HepG2 (cell line): ENCODE results near the gene DNAJB5. TPM values are rescaled to one million over a fixed set of nuclear protein-coding genes. Genes with fewer than 3 reads are reported as not detected.

Source experiments
- ATAC-seq: fragments of 200-7000 bp; cut with Tn5 transposase; 3 replicates; pipeline ENCODE4 v1.9.1; 2020; ENCODE audit warnings: mild to moderate bottlenecking, moderate library complexity
- BruUV-seq: library from RNA; stranded (reverse); fragments of 400-500 nt; replicated peaks from 2 replicates; lab custom pipeline; 2021; lab: Mats Ljungman, UMichigan
- CTCF ChIA-PET: fragments of 300-600 bp; formaldehyde crosslinking; extraction: SDS; loops from one replicate; lab custom pipeline; 2021; ENCODE audit warnings: low total read pairs, inconsistent platforms, low intra/inter-chr PET ratio; lab: Yijun Ruan, JAX
- POLR2A ChIA-PET: fragments of 350-600 bp; sonication (Branson Sonifier 250); formaldehyde crosslinking; loops from one replicate; lab custom pipeline; 2020; ENCODE audit warnings: antibody characterized with exemption, inconsistent platforms; lab: Yijun Ruan, JAX
- DNase-seq: peaks from one replicate; pipeline ENCODE4 v3.0.0-alpha.2; 2015; ENCODE audit warnings: low spot score
- FAIRE-seq: peaks from 3 replicates; lab custom pipeline; 2011; peaks lifted over from hg19 to GRCh38; lab: Jason Lieb, UNC
- H2AFZ ChIP-seq: one replicate; pipeline ENCODE4 v1.6.1; 2011; ENCODE audit warnings: low read length, inconsistent platforms
- H3K27ac ChIP-seq: fragments of 300-600 bp; 3 replicates; pipeline ENCODE4 v1.8.0; 2011; ENCODE audit warnings: mixed run types, mild to moderate bottlenecking, mixed read lengths, low read length, inconsistent platforms; ENCODE audit not compliant: insufficient read depth; ENCODE audit errors: extremely low read length
- H3K27me3 ChIP-seq, 2 experiments: fragments of 200-600 bp in 1 of 2; 2 replicates in 1 of 2; 3 replicates in 1 of 2; pipeline versions ENCODE4 v1.6.0 to v1.8.0; 2011; ENCODE audit warnings: low read length in 2 of 2, mild to moderate bottlenecking in 2 of 2, moderate library complexity in 2 of 2, inconsistent platforms in 1 of 2; ENCODE audit not compliant: insufficient read depth in 2 of 2, control insufficient read depth in 1 of 2
- H3K36me3 ChIP-seq, 2 experiments: fragments of 200-600 bp in 1 of 2; replicated peaks in 1 of 2; 2 replicates in 1 of 2; 3 replicates in 1 of 2; pipeline versions ENCODE4 v1.5.1 to v1.8.0; 2011; ENCODE audit warnings: low read length in 2 of 2, inconsistent platforms in 1 of 2; ENCODE audit not compliant: insufficient read depth in 2 of 2, control insufficient read depth in 1 of 2
- H3K4me1 ChIP-seq: 2 replicates; pipeline ENCODE4 v1.5.1; 2012; ENCODE audit warnings: low read length, inconsistent platforms; ENCODE audit not compliant: insufficient read depth
- H3K4me2 ChIP-seq: 2 replicates; pipeline ENCODE4 v1.6.0; 2011; ENCODE audit warnings: low read depth, low read length, inconsistent platforms
- H3K4me3 ChIP-seq, 3 experiments: fragments of 200-600 bp in 1 of 3; sonication (generic), shearing (Covaris generic) in 1 of 3; replicated peaks in 1 of 3; 2 replicates each; pipeline ENCODE4 v1.5.1; 2011 to 2016; ENCODE audit warnings: low read length in 3 of 3, inconsistent platforms in 2 of 3, low read depth in 2 of 3, mild to moderate bottlenecking in 2 of 3, control low read depth in 1 of 3, mixed read lengths in 1 of 3; ENCODE audit not compliant: insufficient read depth in 1 of 3
- H3K79me2 ChIP-seq: one replicate; pipeline ENCODE4 v1.6.1; 2011; ENCODE audit warnings: low read length, inconsistent platforms; ENCODE audit not compliant: insufficient read depth
- H3K9ac ChIP-seq: 2 replicates; pipeline ENCODE4 v1.6.0; 2011; ENCODE audit warnings: mild to moderate bottlenecking, low read depth, low read length, inconsistent platforms; ENCODE audit not compliant: insufficient read depth
- H3K9me3 ChIP-seq: 2 replicates; pipeline ENCODE4 v1.5.1; 2012; ENCODE audit warnings: mild to moderate bottlenecking, low read length
- H4K20me1 ChIP-seq: 2 replicates; pipeline ENCODE4 v1.6.0; 2011; ENCODE audit warnings: inconsistent platforms, mild to moderate bottlenecking, low read length, moderate library complexity; ENCODE audit not compliant: insufficient read depth
- CHD2 ChIP-seq: IDR thresholded peaks from 2 replicates; pipeline ENCODE4 v1.6.1; 2011; ENCODE audit warnings: low read depth, low read length, improper control_type of control experiment
- HCFC1 ChIP-seq: fragments of 150-350 bp; IDR thresholded peaks from 2 replicates; pipeline ENCODE4 v1.6.1; 2014; ENCODE audit warnings: low read depth, low read length
- JUNB ChIP-seq: sonication (generic); formaldehyde crosslinking; IDR thresholded peaks from 2 replicates; pipeline ENCODE4 v1.8.0; 2022; ENCODE audit warnings: missing genetic modification reagents, mild to moderate bottlenecking, borderline replicate concordance
- PAWR ChIP-seq: sonication (generic); formaldehyde crosslinking; IDR thresholded peaks from 2 replicates; pipeline ENCODE4 v1.4.0; 2020; ENCODE audit warnings: missing genetic modification reagents, mild to moderate bottlenecking, borderline replicate concordance
- ZNF563 ChIP-seq: sonication (generic); formaldehyde crosslinking; IDR thresholded peaks from 2 replicates; pipeline ENCODE4 v1.8.0; 2022; ENCODE audit warnings: mild to moderate bottlenecking, moderate library complexity, missing genetic modification reagents
- ZSCAN21 ChIP-seq: sonication (generic); formaldehyde crosslinking; IDR thresholded peaks from 2 replicates; pipeline ENCODE4 v1.8.0; 2022; ENCODE audit warnings: mild to moderate bottlenecking, missing genetic modification reagents, moderate library complexity, borderline replicate concordance
- WGBS: methylation state at CpG from one replicate; pipeline ENCODE4 v1.1.6; 2017; ENCODE audit warnings: low lambda C conversion rate; 5-methylcytosine and 5-hydroxymethylcytosine counted together
- in situ Hi-C: cut with HindIII; loops from 2 replicates; pipeline ENCODE4 v1.10.0; 2017; ENCODE audit warnings: low pct_unique_long_range_greater_than_20kb; ENCODE audit not compliant: extremely low pct_ligation_motif_present
- intact Hi-C: fragments of 100-400 bp; cut with micrococcal nuclease; formaldehyde crosslinking; loops from one replicate; pipeline ENCODE4 v1.10.0; 2022; ENCODE audit not compliant: unreplicated experiment
- polyA plus RNA-seq, 8 experiments: library from polyadenylated mRNA; depleted of rRNA in 3 of 8; stranded (reverse) in 7 of 8; unstranded in 1 of 8; fragments of >200 nt; fragmentation: Illumina TruSeq in 4 of 8; extraction: Trizol in 4 of 8; gene quantifications; 2 replicates each; pipeline versions ENCODE4 v1.2.1 to v1.2.3, GENCODE V29; 2011 to 2016; ENCODE audit warnings: low read depth in 4 of 8, missing spikeins in 1 of 8, mixed read lengths in 1 of 8; ENCODE audit not compliant: insufficient read depth in 1 of 8
- total RNA-seq, 5 experiments: library from RNA; depleted of rRNA; stranded (reverse); fragments of >200 nt; fragmentation: Illumina TruSeq; extraction: Trizol; gene quantifications; 2 replicates each; pipeline ENCODE4 v1.2.3, GENCODE V29; 2016; ENCODE audit warnings: low read depth in 1 of 5
- TF ChIP-seq, protein P1 (sequence below), 2 experiments: sonication (generic) in 1 of 2; formaldehyde crosslinking in 1 of 2; IDR thresholded peaks; 2 replicates each; pipeline versions ENCODE4 v1.5.1 to v1.6.1; 2011 to 2020; ENCODE audit warnings: borderline replicate concordance in 1 of 2, low read depth in 1 of 2, low read length in 1 of 2, mild to moderate bottlenecking in 1 of 2, missing genetic modification reagents in 1 of 2, moderate library complexity in 1 of 2
- TF ChIP-seq, protein P2 (sequence below): sonication (generic); formaldehyde crosslinking; IDR thresholded peaks from 2 replicates; pipeline ENCODE4 v1.4.0; 2020; ENCODE audit warnings: mild to moderate bottlenecking, missing genetic modification reagents
- TF ChIP-seq, protein P3 (sequence below): sonication (generic); formaldehyde crosslinking; IDR thresholded peaks from 2 replicates; pipeline ENCODE4 v1.5.0; 2020; ENCODE audit warnings: mild to moderate bottlenecking, missing genetic modification reagents
- TF ChIP-seq, protein P4 (sequence below): sonication (generic); formaldehyde crosslinking; IDR thresholded peaks from 2 replicates; pipeline ENCODE4 v1.8.0; 2022; ENCODE audit warnings: mild to moderate bottlenecking, missing genetic modification reagents, moderate library complexity

DNAJB5 gene
- total and polyA plus RNA-seq, 2 of the 13 experiments (the other 11 are each of a cell fraction or from before 2014, with no cell fraction given) = 0.40 to 0.69 TPM

DNA sequence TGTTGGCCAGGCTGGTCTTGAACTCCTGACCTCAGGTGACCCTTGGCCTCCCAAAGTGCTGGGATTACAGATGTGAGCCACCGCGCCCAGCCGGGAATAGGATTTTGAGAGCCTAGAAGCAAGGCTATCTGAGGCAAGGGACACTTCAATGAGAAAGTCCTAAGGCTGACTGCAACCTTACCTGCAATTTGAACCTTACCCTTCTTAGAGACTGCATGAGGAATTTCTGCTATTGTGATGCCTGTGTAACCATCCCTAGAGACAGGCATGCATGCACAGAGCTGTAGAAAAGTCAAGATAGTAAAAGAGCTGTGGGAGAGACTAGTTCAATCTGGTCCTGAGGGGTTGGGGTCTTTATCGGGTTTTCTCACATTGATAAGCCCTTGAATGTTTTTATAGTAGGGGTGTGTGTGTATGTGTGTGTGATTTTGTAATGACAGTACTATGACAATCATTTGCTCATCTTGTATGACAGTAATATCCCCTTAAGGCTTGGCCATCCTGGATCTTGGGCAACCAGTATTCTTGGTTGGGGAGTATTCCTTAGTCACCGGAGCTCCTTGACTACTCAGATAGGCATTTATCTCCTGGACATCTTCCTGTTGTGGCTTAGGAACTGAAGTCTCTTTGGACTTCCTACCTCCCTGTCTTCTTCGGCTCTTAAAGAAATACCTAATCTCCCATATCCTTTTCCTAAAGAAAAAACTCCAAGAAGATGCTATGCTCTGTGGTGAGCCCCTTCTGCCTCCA lies 11.2 kb downstream of the DNAJB5 start:
- H3K36me3 ChIP-seq = no peaks in the 10 kb centered on the region
- no peak overlapping the region for H3K4me2 ChIP-seq
- H3K4me3 ChIP-seq = no peak overlapping the region
- FAIRE-seq = no peak
- WGBS = 79% methylated on average over 6 of the region's 6 CpGs
- H3K9ac ChIP-seq = no peak overlapping the region
- POLR2A ChIA-PET = no interaction called here
- H3K9me3 ChIP-seq = no peaks in the 10 kb centered on the region
- H3K4me1 ChIP-seq = peaks cover 24% of the 10 kb centered on the region
- in situ Hi-C loops (no loop called here), intact Hi-C loops (no loop called here)
- H3K27ac ChIP-seq = no peak overlapping the region
- no peaks in the 10 kb centered on the region for H3K27me3 ChIP-seq
- no peaks in the 10 kb centered on the region for H4K20me1 ChIP-seq
- no peak for ATAC-seq
- no peak for DNase-seq
- H2AFZ ChIP-seq = no peak overlapping the region
- CTCF ChIA-PET = no interaction called here
- TF ChIP-seq, protein P1, sequence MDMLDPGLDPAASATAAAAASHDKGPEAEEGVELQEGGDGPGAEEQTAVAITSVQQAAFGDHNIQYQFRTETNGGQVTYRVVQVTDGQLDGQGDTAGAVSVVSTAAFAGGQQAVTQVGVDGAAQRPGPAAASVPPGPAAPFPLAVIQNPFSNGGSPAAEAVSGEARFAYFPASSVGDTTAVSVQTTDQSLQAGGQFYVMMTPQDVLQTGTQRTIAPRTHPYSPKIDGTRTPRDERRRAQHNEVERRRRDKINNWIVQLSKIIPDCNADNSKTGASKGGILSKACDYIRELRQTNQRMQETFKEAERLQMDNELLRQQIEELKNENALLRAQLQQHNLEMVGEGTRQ (IDR thresholded peaks at IDR 0.05; ENCODE audit: low read depth, low read length) = no peak
- TF ChIP-seq, protein P1 (CRISPR knock-in tag; IDR thresholded peaks at IDR 0.05; ENCODE audit: borderline replicate concordance) = no peak
- no peaks in the 10 kb centered on the region for H3K79me2 ChIP-seq
- no TSS peak for BruUV-seq

DNA sequence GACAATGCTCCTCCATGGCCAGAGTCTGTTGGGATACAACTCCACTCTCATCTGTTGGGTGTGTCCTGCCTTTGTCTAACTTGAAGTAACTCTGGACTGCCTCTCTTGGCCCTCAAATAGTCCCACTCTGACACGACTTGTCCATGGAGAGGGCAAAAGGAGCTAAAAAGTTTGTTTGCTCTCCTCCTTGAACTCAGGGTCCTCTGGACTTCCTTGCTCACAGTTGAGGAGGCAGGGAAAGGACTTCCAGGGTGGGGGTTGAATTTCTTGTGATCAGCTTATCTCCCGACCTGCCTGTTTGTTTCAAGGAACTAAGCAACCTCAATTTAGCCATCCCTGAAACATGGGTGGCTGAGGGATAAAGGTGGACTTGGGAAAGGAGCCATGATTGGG lies 11.7 kb downstream of the DNAJB5 start:
- ChIA-PET CTCF (no interaction called here), POLR2A (no interaction called here)
- peaks cover 19% of the 10 kb centered on the region for H3K4me1 ChIP-seq
- no peak overlapping the region for H2AFZ ChIP-seq
- BruUV-seq = no TSS peak
- no peak overlapping the region for H3K9ac ChIP-seq
- H3K4me2 ChIP-seq = no peak overlapping the region
- 0% methylated on average over 2 of the region's 2 CpGs for WGBS
- no peaks in the 10 kb centered on the region for H3K9me3 ChIP-seq
- no peaks in the 10 kb centered on the region for H3K27me3 ChIP-seq
- H3K27ac ChIP-seq = no peak overlapping the region
- intact Hi-C loops = no loop called here
- no peaks in the 10 kb centered on the region for H3K79me2 ChIP-seq
- DNase-seq (no peak), ATAC-seq (no peak), FAIRE-seq (no peak)
- H3K36me3 ChIP-seq = no peaks in the 10 kb centered on the region
- no peak overlapping the region for H3K4me3 ChIP-seq
- in situ Hi-C loops = no loop called here
- H4K20me1 ChIP-seq = no peaks in the 10 kb centered on the region
- TF ChIP-seq JUNB (no peak), HCFC1 (no peak), ZSCAN21 (CRISPR knock-in tag) (no peak), PAWR (no peak), ZNF563 (CRISPR knock-in tag) (no peak), CHD2 (no peak)
- TF ChIP-seq, protein P2, sequence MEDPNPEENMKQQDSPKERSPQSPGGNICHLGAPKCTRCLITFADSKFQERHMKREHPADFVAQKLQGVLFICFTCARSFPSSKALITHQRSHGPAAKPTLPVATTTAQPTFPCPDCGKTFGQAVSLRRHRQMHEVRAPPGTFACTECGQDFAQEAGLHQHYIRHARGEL (CRISPR knock-in tag) = no peak
- TF ChIP-seq, protein P3, sequence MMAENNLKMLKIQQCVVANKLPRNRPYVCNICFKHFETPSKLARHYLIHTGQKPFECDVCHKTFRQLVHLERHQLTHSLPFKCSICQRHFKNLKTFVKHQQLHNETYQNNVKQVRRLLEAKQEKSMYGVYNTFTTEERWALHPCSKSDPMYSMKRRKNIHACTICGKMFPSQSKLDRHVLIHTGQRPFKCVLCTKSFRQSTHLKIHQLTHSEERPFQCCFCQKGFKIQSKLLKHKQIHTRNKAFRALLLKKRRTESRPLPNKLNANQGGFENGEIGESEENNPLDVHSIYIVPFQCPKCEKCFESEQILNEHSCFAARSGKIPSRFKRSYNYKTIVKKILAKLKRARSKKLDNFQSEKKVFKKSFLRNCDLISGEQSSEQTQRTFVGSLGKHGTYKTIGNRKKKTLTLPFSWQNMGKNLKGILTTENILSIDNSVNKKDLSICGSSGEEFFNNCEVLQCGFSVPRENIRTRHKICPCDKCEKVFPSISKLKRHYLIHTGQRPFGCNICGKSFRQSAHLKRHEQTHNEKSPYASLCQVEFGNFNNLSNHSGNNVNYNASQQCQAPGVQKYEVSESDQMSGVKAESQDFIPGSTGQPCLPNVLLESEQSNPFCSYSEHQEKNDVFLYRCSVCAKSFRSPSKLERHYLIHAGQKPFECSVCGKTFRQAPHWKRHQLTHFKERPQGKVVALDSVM (CRISPR knock-in tag) = no peak
- TF ChIP-seq, protein P4, sequence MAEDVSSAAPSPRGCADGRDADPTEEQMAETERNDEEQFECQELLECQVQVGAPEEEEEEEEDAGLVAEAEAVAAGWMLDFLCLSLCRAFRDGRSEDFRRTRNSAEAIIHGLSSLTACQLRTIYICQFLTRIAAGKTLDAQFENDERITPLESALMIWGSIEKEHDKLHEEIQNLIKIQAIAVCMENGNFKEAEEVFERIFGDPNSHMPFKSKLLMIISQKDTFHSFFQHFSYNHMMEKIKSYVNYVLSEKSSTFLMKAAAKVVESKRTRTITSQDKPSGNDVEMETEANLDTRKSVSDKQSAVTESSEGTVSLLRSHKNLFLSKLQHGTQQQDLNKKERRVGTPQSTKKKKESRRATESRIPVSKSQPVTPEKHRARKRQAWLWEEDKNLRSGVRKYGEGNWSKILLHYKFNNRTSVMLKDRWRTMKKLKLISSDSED (CRISPR knock-in tag) = no peak
